Measurements from ENCODE around the gene CEP295NL.

GRCh38 chr17:78905541-78905940 is 2.5 kb upstream of the CEP295NL start:
- TF ChIP-seq CTCF (IDR thresholded peaks at IDR 0.05; ENCODE audit: low read depth, low read length) (no peak), POLR2A (IDR thresholded peaks at IDR 0.05; ENCODE audit: extremely low read depth, insufficient read length) (no peak)
